Activated T-cell treated with anti-CD3 and anti-CD28 coated beads, Interleukin-2, amount 50 U/mL, for 4 hours (primary cell): ENCODE measurements around the gene DCN. TPM values are rescaled to one million over a fixed set of nuclear protein-coding genes. Genes with fewer than 3 reads are reported as not detected.

Source experiments
- ATAC-seq, 2 donors: fragments of 200-7000 bp; cut with Tn5 transposase; one replicate each; pipeline ENCODE4 v1.10.0; 2021
- DNase-seq: peaks from one replicate; pipeline ENCODE4 v3.0.0-alpha.2; 2020
- H3K27me3 Mint-ChIP-seq: one replicate; pipeline ENCODE4 v1.8.0; 2021; ENCODE audit warnings: low read depth, mixed read lengths
- H3K36me3 Mint-ChIP-seq: one replicate; pipeline ENCODE4 v1.8.0; 2022; ENCODE audit warnings: mixed read lengths; ENCODE audit not compliant: insufficient read depth
- H3K4me1 Mint-ChIP-seq: one replicate; pipeline ENCODE4 v1.8.0; 2021; ENCODE audit warnings: low read depth, mixed read lengths
- H3K4me3 Mint-ChIP-seq: one replicate; pipeline ENCODE4 v1.8.0; 2021; ENCODE audit warnings: mild to moderate bottlenecking, moderate library complexity, mixed read lengths
- H3K9me3 Mint-ChIP-seq: one replicate; pipeline ENCODE4 v1.8.0; 2021; ENCODE audit warnings: mixed read lengths
- total RNA-seq, 3 donors: library from RNA; stranded (reverse); gene quantifications; one replicate each; pipeline ENCODE4 v1.2.1, GENCODE V29; 2021

DCN gene
- total RNA-seq, 3 donors from 2014 or later = 1.6 to 4.0 (median 3.4) TPM

DNA sequence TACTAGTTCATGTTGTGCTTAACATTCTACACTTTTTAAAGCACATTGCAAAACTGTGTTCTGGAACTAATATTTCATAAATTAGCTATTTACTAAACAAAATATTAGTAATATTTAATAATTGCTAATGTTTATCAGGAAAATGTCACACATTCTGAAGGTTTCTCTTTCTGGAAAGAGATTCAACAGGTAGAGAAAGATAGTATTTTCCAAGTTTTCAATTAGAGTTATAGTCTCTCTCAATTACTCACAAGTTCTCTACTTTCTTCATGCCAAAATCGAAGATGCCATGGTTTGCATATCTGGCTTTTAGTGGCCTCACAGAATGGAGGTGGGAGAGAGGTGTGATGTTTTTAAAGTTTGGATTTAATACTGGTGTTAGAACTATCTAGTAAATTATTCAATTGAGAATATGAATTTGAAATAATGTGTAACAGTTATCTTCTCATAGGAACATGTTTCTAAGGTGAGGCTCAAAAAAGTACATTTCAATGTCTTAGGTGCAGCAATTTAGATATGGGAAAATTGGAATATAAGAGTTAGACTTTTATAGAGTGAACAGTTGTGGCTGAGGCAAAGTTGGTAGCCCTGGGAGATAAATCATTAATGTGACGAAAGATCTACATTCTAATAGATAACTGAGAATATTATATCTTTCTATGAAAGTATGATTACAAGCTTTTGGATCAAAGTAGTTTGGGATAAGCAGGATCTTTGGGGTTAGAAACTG is 72.9 kb downstream of the DCN start:
- ATAC-seq = no peak
- H3K9me3 Mint-ChIP-seq = no peaks in the 10 kb centered on the region
- DNase-seq = no peak

DNA sequence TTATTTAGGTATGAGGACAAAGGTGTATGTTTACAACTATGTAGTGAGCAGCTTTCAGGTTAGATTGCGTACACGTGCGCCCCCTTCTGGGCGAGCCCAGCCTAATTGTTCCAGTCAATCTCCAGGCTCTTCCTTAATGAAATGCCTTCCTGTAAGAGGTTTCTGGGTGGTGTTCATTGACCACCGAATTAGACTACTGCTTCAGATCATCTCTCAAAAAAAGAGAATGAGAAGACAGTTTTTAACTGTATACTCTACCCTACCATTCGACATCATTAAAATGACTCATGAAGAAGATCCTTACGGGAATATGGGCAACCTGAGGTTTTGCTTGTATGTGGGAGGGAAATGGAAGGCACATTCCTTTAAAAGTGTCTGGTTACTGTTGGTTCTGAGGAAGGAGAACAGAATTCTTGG is 73.5 kb downstream of the DCN start:
- no peaks in the 10 kb centered on the region for H3K36me3 Mint-ChIP-seq
- no peak overlapping the region for H3K4me3 Mint-ChIP-seq
- H3K27me3 Mint-ChIP-seq = no peaks in the 10 kb centered on the region
- H3K4me1 Mint-ChIP-seq = no peaks in the 10 kb centered on the region
- DNase-seq (peak; percentile 6), ATAC-seq (no peak)
- H3K9me3 Mint-ChIP-seq = no peaks in the 10 kb centered on the region

More for the DNA sequence above, 72.9 kb downstream of the DCN start:
- Mint-ChIP-seq H3K4me1 (no peaks in the 10 kb centered on the region), H3K27me3 (no peaks in the 10 kb centered on the region), H3K4me3 (no peak overlapping the region), H3K36me3 (no peaks in the 10 kb centered on the region)

DNA sequence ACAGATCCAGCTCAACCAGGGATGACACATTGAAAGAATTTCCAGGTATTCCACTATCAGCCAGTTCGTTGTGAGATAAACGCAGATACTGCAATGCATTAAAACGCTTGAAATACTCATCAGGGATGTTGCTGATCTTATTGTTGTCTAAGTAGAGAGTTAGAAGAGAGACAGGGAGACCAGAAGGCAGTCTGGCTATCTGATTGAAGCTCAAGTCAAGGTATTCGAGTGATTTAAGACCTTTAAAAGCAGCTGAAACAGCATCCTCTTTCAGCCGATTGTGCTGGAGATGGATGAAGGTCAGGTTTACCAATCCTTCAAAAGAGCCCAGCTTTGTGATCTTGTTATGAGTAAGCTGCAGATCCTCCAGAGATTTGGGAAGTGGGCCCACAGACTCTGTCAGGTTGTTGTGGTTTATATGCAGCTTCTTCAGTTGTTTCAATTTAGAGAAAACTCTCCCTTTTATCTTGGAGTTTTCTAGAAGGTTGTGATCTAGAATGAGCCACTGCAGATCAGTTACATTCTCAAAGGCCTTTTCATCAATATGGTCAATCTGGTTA is 74.3 kb downstream of the DCN start:
- no peak for DNase-seq
- H3K36me3 Mint-ChIP-seq = no peaks in the 10 kb centered on the region
- no peaks in the 10 kb centered on the region for H3K27me3 Mint-ChIP-seq
- no peak for ATAC-seq
- no peaks in the 10 kb centered on the region for H3K9me3 Mint-ChIP-seq
- H3K4me3 Mint-ChIP-seq = no peak overlapping the region
- H3K4me1 Mint-ChIP-seq = no peaks in the 10 kb centered on the region

DNA sequence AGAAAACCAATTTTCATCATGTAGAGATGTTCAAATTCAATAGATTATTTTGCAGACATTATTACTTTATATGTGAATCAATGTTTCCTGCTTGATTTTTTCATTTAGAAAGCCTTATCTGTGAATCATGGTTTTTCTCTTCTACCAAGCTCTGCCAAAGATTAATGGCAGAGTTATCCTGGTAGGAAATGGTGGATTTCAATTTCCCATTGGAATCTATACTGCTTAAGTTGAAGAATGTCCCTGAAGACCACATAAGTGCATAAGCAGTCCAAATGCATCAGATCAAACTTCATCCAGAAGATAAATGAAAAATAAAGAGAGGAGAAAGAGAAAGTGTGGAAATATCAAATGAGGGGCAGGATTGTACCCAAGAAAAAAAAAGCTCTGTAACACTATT is 76.3 kb downstream of the DCN start:
- no peaks in the 10 kb centered on the region for H3K36me3 Mint-ChIP-seq
- no peaks in the 10 kb centered on the region for H3K27me3 Mint-ChIP-seq
- H3K9me3 Mint-ChIP-seq = no peaks in the 10 kb centered on the region
- no peak for ATAC-seq
- no peak overlapping the region for H3K4me3 Mint-ChIP-seq
- H3K4me1 Mint-ChIP-seq = no peaks in the 10 kb centered on the region
- no peak for DNase-seq

DNA sequence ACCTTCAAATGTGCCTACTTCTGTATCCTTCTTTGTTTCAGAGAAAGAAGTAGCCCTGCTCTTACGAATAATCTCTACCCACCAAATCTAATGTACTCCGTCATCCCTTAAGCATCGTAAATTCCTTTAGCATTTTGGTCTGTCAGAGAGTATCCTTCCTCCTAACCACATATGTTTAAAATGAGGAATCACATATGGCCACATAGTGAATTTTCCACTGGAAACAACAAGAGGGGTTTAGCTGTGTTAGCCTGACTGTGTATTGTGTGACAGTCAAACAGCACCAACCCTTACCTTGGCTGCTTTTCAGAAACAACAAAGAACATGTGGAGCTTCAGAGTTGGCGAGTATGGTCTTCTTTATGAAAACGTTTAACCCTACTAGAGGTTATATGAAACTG is 76.8 kb downstream of the DCN start:
- H3K4me3 Mint-ChIP-seq = no peak overlapping the region

DNA sequence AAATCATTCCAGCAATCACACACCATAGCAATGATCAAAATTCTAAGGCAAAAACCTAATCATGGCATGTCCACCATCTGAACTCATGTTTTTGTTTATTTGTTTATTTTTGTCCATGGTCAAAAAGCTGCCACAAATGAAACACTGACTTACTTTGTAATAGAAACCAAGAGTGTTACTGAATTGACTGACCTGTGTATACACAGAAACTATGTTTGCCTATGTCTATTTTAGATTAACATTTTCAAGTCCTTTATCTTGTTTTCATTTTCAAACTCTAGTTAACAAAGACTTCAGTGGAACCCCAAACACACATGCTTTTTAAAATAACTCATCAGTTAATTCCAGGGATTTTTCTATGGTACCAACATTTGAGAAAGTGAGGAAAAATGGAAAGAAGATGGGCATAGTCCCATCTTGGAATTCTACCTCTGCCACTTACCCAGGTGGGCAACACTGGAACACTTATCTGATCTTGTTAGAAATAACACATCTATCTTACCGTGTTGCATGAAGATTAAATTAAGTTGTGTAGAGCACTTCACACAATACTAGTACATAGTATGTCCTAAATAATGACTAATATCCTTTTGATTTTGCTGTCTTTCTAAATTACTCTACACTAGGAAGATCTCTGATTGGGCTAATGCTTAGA is 77.7 kb downstream of the DCN start:
- Mint-ChIP-seq H3K36me3 (no peaks in the 10 kb centered on the region), H3K4me3 (no peak overlapping the region), H3K27me3 (no peaks in the 10 kb centered on the region), H3K4me1 (no peaks in the 10 kb centered on the region), H3K9me3 (no peaks in the 10 kb centered on the region)
- ATAC-seq = no peak
- no peak for DNase-seq

More for the DNA sequence above, 76.8 kb downstream of the DCN start:
- Mint-ChIP-seq H3K4me1 (no peaks in the 10 kb centered on the region), H3K27me3 (no peaks in the 10 kb centered on the region), H3K9me3 (no peaks in the 10 kb centered on the region), H3K36me3 (no peaks in the 10 kb centered on the region)
- DNase-seq (no peak), ATAC-seq (no peak)

DNA sequence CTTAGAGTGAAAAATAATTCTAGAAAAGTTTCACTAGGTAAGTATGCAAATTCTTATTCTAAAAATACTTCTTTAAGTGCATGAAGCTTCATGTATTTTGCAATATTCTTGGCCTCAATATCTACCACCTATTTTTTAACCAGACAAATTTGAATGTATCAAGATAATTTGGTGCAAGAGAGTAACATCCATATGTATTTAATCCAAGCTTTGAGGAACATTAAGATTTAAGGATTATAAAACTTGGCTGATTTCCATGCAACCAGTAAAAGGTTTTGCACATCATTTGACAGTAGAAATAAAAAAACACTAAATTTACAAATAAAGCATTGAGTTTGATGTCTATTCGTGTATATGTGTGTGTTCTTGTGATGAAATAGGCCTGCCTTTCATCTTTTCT is 79.0 kb downstream of the DCN start:
- Mint-ChIP-seq H3K27me3 (no peaks in the 10 kb centered on the region), H3K4me1 (no peaks in the 10 kb centered on the region), H3K4me3 (no peak overlapping the region), H3K36me3 (no peaks in the 10 kb centered on the region), H3K9me3 (no peaks in the 10 kb centered on the region)
- ATAC-seq = no peak
- DNase-seq = no peak

DNA sequence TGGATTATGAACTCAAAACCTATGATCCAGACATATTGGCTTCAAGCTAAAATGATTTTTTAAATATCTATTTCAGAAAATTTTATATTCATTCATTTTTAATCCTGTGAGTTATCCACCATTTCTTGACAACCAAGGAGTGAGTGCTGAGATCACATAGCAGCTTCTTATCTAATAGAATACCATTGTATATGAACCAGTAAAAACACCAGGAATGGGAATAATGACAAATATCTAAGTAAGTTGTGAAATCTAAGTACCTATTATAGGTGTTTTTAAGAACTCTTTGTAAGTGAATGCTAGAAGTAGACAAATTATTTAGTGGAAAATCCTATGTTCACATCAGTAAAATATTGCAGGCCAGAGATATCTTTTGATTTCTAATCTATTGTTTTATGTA is 79.5 kb downstream of the DCN start:
- H3K4me3 Mint-ChIP-seq = no peak overlapping the region
- DNase-seq (no peak), ATAC-seq (no peak)
- H3K27me3 Mint-ChIP-seq = no peaks in the 10 kb centered on the region
- H3K36me3 Mint-ChIP-seq = no peaks in the 10 kb centered on the region
- H3K4me1 Mint-ChIP-seq = no peaks in the 10 kb centered on the region
- H3K9me3 Mint-ChIP-seq = no peaks in the 10 kb centered on the region

DNA sequence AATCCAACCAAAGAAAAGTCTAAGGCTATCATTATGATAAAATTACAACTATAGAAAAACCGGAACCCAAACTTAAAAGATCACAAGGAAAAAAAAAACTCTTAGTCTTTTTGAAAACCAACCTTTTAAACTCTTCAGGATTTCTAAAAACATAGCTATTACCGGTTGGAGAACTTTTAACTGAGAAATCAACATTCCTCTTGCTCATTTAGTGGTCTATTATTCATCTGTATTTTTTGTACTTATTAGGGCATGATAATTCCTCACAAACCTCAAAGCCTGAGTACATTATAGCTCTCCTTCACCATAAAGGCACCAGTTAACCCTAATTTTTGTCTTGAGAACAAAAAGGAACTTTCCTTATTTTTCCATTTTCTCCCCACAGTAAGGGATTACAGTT is 81.7 kb downstream of the DCN start:
- Mint-ChIP-seq H3K4me1 (no peaks in the 10 kb centered on the region), H3K27me3 (no peaks in the 10 kb centered on the region), H3K9me3 (no peaks in the 10 kb centered on the region), H3K4me3 (no peak overlapping the region), H3K36me3 (no peaks in the 10 kb centered on the region)
- DNase-seq = no peak
- no peak for ATAC-seq

DNA sequence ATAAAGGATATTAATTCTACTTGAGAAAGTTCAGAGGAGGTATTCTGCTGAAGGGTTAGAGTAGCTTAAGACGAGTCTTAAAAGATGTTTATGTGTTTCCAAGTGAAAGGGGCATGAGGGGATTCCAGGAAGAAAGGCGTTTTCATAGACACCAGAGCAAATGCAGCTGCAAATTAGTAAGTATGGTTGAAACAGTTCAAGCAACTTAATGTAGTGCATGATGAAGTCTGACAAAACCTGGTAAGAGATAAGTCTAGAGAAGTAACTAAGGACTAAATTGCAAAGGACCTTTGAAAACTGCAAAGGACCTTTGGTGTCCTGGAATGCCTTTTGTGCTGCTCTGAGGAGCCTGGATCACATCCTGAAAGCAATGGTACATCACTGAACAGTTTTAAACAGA is 82.8 kb downstream of the DCN start:
- H3K4me1 Mint-ChIP-seq = no peaks in the 10 kb centered on the region

DNA sequence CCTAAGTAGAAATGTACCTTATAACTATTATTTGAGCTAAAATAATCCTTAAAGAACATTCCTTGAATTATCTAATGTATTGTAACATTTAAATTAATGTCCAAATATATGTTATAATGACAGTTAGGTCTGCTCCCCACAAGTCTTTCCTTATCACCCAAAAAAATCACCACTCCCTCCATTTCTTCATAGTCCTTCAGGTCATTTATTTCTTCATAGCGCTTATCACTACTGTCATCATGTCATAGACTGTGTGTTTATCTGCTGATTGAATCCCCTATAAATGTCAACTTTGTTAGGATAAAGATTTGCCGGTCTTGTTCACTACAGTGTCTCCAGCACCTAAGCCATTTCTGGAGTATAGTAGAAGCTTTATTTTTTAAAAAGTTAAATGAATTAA is 83.3 kb downstream of the DCN start:
- Mint-ChIP-seq H3K4me1 (no peaks in the 10 kb centered on the region), H3K9me3 (no peaks in the 10 kb centered on the region), H3K36me3 (no peaks in the 10 kb centered on the region), H3K4me3 (no peak overlapping the region), H3K27me3 (no peaks in the 10 kb centered on the region)
- no peak for ATAC-seq
- DNase-seq = no peak

More for the DNA sequence above, 82.8 kb downstream of the DCN start:
- H3K4me3 Mint-ChIP-seq = no peak overlapping the region
- H3K27me3 Mint-ChIP-seq = no peaks in the 10 kb centered on the region
- H3K9me3 Mint-ChIP-seq = no peaks in the 10 kb centered on the region
- no peak for ATAC-seq
- H3K36me3 Mint-ChIP-seq = no peaks in the 10 kb centered on the region
- no peak for DNase-seq

DNA sequence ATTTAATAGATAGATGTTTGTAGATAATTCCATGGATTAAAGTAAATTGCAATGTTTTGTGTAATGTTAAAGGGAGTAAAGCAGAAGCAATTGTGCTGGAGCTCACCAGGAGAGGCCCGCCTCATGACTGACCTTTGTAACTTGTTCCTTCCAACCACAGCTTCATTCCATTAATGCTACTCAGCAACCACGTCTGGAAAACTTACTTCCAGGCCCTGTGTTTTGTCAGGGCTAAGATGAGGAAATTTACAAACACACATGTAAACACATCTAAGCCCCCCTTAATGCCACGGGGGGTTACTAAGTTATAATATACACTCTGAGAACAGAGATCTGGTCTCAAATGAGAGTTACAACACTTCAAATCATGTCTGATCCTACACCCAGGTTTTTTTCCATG is 83.7 kb downstream of the DCN start:
- Mint-ChIP-seq H3K27me3 (no peaks in the 10 kb centered on the region), H3K36me3 (no peaks in the 10 kb centered on the region), H3K4me3 (no peak overlapping the region), H3K9me3 (no peaks in the 10 kb centered on the region), H3K4me1 (no peaks in the 10 kb centered on the region)
- ATAC-seq (no peak), DNase-seq (no peak)

DNA sequence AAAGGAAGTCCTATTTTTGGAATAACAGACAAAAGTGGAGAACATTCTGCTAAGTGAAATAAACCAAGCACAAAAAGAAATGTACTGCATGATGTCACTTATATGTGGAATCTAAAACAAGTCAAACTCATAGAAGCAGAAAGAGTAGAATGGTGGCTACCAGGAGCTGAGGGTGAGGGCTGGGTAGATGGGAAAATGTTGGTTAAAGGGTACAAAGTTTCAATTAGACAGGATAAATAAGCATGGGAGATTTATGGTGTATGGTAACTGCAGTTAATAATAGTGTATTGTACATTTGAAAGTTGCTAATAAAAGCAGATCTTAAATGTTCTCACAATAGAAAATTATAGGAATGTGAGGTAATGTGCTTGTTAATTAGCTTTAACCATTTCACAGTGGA is 84.2 kb downstream of the DCN start:
- Mint-ChIP-seq H3K27me3 (no peaks in the 10 kb centered on the region), H3K4me1 (no peaks in the 10 kb centered on the region), H3K36me3 (no peaks in the 10 kb centered on the region), H3K9me3 (no peaks in the 10 kb centered on the region), H3K4me3 (no peak overlapping the region)
- ATAC-seq (no peak), DNase-seq (no peak)

DNA sequence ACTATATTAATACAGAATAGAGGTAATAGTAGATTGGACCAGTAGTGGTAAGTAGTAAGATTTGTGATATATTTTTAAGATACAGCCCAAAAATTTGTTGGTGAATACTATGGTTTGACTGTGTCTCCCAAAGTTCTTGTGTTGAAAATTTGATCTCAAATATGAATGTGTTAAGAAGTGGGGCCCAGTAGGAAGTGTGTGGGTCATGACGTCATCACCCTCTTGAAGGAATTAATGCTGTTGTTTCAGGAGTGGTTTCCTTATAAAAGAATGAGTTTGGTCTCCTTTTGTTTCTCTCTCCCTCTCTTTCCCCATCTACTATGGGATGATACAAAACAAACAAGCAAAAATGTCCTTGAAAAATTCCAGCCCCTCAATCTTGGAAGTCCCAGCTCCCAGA is 87.7 kb downstream of the DCN start:
- ATAC-seq (no peak), DNase-seq (no peak)
- no peaks in the 10 kb centered on the region for H3K27me3 Mint-ChIP-seq
- peaks cover 11% of the 10 kb centered on the region for H3K9me3 Mint-ChIP-seq
- no peaks in the 10 kb centered on the region for H3K4me1 Mint-ChIP-seq
- no peak overlapping the region for H3K4me3 Mint-ChIP-seq
- no peaks in the 10 kb centered on the region for H3K36me3 Mint-ChIP-seq

DNA sequence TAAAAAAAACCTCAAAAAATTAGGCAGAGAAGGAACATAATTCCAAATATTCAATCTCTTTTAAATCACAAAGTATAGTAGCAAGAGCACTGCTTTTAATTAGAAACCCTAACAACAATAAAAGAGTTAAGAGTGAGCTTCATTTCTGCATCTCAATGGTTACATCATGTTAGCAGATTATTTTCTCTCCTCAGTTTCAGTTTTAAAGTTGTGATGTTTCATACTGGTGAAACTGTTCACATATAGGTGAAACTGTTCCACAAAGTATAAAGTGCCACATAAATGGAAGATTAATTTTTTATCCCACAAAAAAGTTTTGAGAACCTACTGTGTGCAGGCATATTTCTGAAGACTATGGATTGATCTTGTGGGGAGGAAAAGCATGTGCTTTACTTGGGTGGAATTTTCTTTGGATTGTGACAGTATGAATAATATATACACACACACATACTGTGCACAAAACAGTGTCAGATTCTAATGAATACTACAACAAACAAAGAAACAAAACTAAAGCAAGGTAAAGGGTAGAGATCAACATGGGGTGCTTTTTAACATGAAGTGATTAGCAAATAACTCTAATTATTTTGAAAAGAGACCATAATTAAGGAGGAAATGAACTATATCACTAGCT is 88.5 kb downstream of the DCN start:
- Mint-ChIP-seq H3K9me3 (peaks cover 19% of the 10 kb centered on the region), H3K36me3 (no peaks in the 10 kb centered on the region), H3K4me3 (no peak overlapping the region), H3K4me1 (no peaks in the 10 kb centered on the region), H3K27me3 (no peaks in the 10 kb centered on the region)
- DNase-seq = no peak
- no peak for ATAC-seq
